Neutrophil (primary cell): ENCODE results near the gene KCTD15.

Experiments
- H3K27ac ChIP-seq: fragments of 200-600 bp; sonication (generic); 2 replicates; pipeline ENCODE4 v1.5.1; 2016; ENCODE audit warnings: mild to moderate bottlenecking, moderate library complexity
- H3K27me3 ChIP-seq: fragments of 200-600 bp; sonication (generic); 2 replicates; pipeline ENCODE4 v1.6.0; 2016; ENCODE audit warnings: mild to moderate bottlenecking
- H3K36me3 ChIP-seq: fragments of 200-600 bp; sonication (generic); 2 replicates; pipeline ENCODE4 v1.5.1; 2017
- H3K4me1 ChIP-seq, 2 experiments: fragments of 200-600 bp in 1 of 2; sonication (generic) in 1 of 2; 1 replicate in 1 of 2; 2 replicates in 1 of 2; pipeline versions ENCODE4 v1.5.1 to v1.6.1; 2013 to 2016; ENCODE audit warnings: low read depth in 1 of 2, low read length in 1 of 2, mild to moderate bottlenecking in 1 of 2, moderate library complexity in 1 of 2; ENCODE audit not compliant: control insufficient read depth in 1 of 2, insufficient read depth in 1 of 2
- H3K4me3 ChIP-seq, 2 experiments: fragments of 200-600 bp in 1 of 2; sonication (generic) in 1 of 2; 1 replicate in 1 of 2; 2 replicates in 1 of 2; pipeline ENCODE4 v1.5.1; 2013 to 2016; ENCODE audit warnings: low read depth in 1 of 2, low read length in 1 of 2, mild to moderate bottlenecking in 1 of 2, moderate library complexity in 1 of 2
- H3K9me3 ChIP-seq: fragments of 200-600 bp; sonication (generic); 2 replicates; pipeline ENCODE4 v1.5.1; 2016
- CTCF ChIP-seq: fragments of 200-600 bp; sonication (generic); IDR thresholded peaks from 2 replicates; pipeline ENCODE4 v1.5.1; 2016; ENCODE audit warnings: antibody characterized with exemption

The KCTD15 gene

GRCh38 chr19:33863436-33863835 is 66.8 kb downstream of the KCTD15 start:
- H3K4me1 ChIP-seq: no peaks in the 10 kb centered on the region
- H3K9me3 ChIP-seq: no peaks in the 10 kb centered on the region
- H3K27me3 ChIP-seq: peaks cover 17% of the 10 kb centered on the region
- TF ChIP-seq CTCF: no peak
- no peak overlapping the region for H3K27ac ChIP-seq
- H3K36me3 ChIP-seq: no peaks in the 10 kb centered on the region
- no peak overlapping the region for H3K4me3 ChIP-seq

GRCh38 chr19:33864311-33864850 is 67.7 kb downstream of the KCTD15 start:
- Histone ChIP-seq H3K9me3 (no peaks in the 10 kb centered on the region), H3K27ac (no peak overlapping the region), H3K36me3 (no peaks in the 10 kb centered on the region), H3K4me3 (no peak overlapping the region), H3K4me1 (no peaks in the 10 kb centered on the region), H3K27me3 (peaks cover 23% of the 10 kb centered on the region)
- TF ChIP-seq CTCF: no peak

DNA sequence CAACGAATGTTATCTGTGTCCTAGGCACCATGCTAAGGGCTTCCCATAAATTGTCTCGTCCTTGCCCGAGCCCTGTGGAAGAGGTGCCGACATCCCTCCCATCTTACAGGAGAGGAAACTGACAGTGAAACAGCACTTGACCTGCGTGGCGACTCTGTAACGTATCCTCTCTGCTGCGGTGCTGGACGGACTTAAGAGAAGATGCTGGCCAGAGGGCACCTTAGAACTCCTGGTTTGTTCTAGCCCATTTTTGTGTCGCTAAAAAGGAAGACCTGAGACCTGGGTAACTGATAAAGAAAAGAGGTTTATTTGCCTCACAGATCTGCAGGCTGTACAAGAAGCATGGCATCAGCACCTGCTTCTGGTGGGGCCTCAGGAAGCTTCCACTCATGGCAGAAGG is 68.6 kb downstream of the KCTD15 start:
- no peak for TF ChIP-seq CTCF
- Histone ChIP-seq H3K4me3 (no peak overlapping the region), H3K4me1 (no peaks in the 10 kb centered on the region), H3K36me3 (no peaks in the 10 kb centered on the region), H3K9me3 (no peaks in the 10 kb centered on the region), H3K27ac (no peak overlapping the region), H3K27me3 (peaks cover 32% of the 10 kb centered on the region)
